GDM1 (cell line): ENCODE measurements around the gene FAM171A2.

Source experiments
- DNase-seq: peaks from one replicate; lab custom pipeline; 2025; lab: John Stamatoyannopoulos, UW

FAM171A2 gene

GRCh38 chr17:44307387-44308186 lies 56.1 kb downstream of the FAM171A2 start:
- DNase-seq, result no peak

DNA sequence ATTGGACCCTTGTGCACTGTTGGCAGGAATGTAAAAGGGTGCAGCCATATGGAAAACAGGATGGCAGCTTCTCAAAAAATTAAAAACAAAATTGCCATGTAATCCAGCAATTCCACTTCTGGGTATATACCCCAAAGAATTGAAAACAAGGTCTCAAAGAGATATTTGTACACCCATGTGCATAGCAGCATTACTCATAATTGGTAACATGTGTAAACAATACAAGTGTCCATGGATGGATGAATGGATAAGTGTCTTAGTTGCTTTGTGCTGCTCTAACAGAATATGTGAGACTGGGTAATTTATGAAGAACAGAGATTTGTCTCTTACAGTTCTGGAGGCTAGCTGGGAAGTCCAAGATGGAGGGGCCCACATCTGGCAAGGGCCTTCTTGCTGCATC lies 59.0 kb downstream of the FAM171A2 start:
- no peak for DNase-seq
